HG03558 (cell line): ENCODE measurements around the gene DNAJC16.
"Not testable (repeated sequence)": the region's sequence is repeated elsewhere in the genome, so short reads cannot be mapped to it uniquely, and the experiment has no call there.

Experiments
- ATAC-seq: cut with Tn5 transposase; IDR thresholded peaks from one replicate; pipeline ENCODE4 v1.9.1; 2021; ENCODE audit warnings: moderate number of reproducible peaks; ENCODE audit not compliant: unreplicated experiment; ENCODE audit errors: extremely low read depth

Gene DNAJC16

GRCh38 chr1:15575549-15576150 lies 49.0 kb downstream of the DNAJC16 start:
- no peak for ATAC-seq

GRCh38 chr1:15577691-15578090 lies 51.0 kb downstream of the DNAJC16 start:
- no peak for ATAC-seq

- no peak for ATAC-seq
Measured at GRCh38 chr1:15578921-15579682, 52.5 kb downstream of the DNAJC16 start.

- no peak for ATAC-seq
Measured at GRCh38 chr1:15579683-15580047, 53.0 kb downstream of the DNAJC16 start.

- no peak for ATAC-seq
Measured at GRCh38 chr1:15583016-15583706, 56.5 kb downstream of the DNAJC16 start.

GRCh38 chr1:15584489-15585363 lies 58.1 kb downstream of the DNAJC16 start, which contains the start of gene AGMAT:
AGMAT (minus strand) TSS chr1:15585051; CDS start chr1:15584967, 84 bp downstream.
- ATAC-seq = no peak

- ATAC-seq = no peak
Measured at GRCh38 chr1:15592285-15592684, 65.6 kb downstream of the DNAJC16 start.

- no peak for ATAC-seq
Measured at GRCh38 chr1:15595809-15596617, 69.4 kb downstream of the DNAJC16 start.

GRCh38 chr1:15598436-15598835 lies 71.8 kb downstream of the DNAJC16 start:
- ATAC-seq = no peak

- peak; percentile 72 for ATAC-seq
Measured at GRCh38 chr1:15603050-15603965, 76.7 kb downstream of the DNAJC16 start.

GRCh38 chr1:15603966-15604282 lies 77.3 kb downstream of the DNAJC16 start:
- not testable (repeated sequence) for ATAC-seq

GRCh38 chr1:15604400-15604799 lies 77.8 kb downstream of the DNAJC16 start:
- ATAC-seq = not testable (repeated sequence)

- ATAC-seq = no peak
Measured at GRCh38 chr1:15605398-15606383, 79.0 kb downstream of the DNAJC16 start.

- ATAC-seq = no peak
Measured at GRCh38 chr1:15609631-15610030, 83.0 kb downstream of the DNAJC16 start.

- no peak for ATAC-seq
Measured at GRCh38 chr1:15610167-15610566, 83.5 kb downstream of the DNAJC16 start.

- ATAC-seq = no peak
Measured at GRCh38 chr1:15616373-15617172, 89.9 kb downstream of the DNAJC16 start.
